Osteocyte (in vitro differentiated cells): ENCODE measurements around the gene QRICH1. TPM values are rescaled to one million over a fixed set of nuclear protein-coding genes. Genes with fewer than 3 reads are reported as not detected.

ENCODE experiments used
- DNase-seq: peaks from one replicate; pipeline ENCODE4 v3.0.0; 2021; ENCODE audit warnings: mixed read lengths; ENCODE audit not compliant: unreplicated experiment; ENCODE audit errors: extremely low spot score
- H3K27ac Mint-ChIP-seq: one replicate; pipeline ENCODE4 v1.8.0; 2021; ENCODE audit warnings: mild to moderate bottlenecking, mixed read lengths; ENCODE audit not compliant: unreplicated experiment
- H3K27me3 Mint-ChIP-seq: one replicate; pipeline ENCODE4 v1.8.0; 2021; ENCODE audit warnings: mixed read lengths; ENCODE audit not compliant: unreplicated experiment
- H3K36me3 Mint-ChIP-seq: one replicate; pipeline ENCODE4 v1.8.0; 2021; ENCODE audit warnings: mixed read lengths; ENCODE audit not compliant: unreplicated experiment
- H3K4me1 Mint-ChIP-seq: one replicate; pipeline ENCODE4 v1.8.0; 2021; ENCODE audit warnings: mixed read lengths; ENCODE audit not compliant: unreplicated experiment
- H3K4me3 Mint-ChIP-seq: one replicate; pipeline ENCODE4 v1.8.0; 2021; ENCODE audit warnings: mild to moderate bottlenecking, moderate library complexity, mixed read lengths; ENCODE audit not compliant: unreplicated experiment
- H3K9me3 Mint-ChIP-seq: one replicate; pipeline ENCODE4 v1.8.0; 2021; ENCODE audit warnings: mixed read lengths; ENCODE audit not compliant: unreplicated experiment
- total RNA-seq: library from RNA; stranded (reverse); gene quantifications from 2 replicates; pipeline ENCODE4 v1.2.1, GENCODE V29; 2021
- TF ChIP-seq, protein P1 (sequence below): fragments of 200-600 bp; sonication (generic); IDR thresholded peaks from 2 replicates; pipeline ENCODE4 v1.5.0; 2021; ENCODE audit warnings: antibody characterized with exemption, mild to moderate bottlenecking, moderate library complexity

Gene QRICH1
- total RNA-seq, 1 donor from 2014 or later: 104 TPM

DNA sequence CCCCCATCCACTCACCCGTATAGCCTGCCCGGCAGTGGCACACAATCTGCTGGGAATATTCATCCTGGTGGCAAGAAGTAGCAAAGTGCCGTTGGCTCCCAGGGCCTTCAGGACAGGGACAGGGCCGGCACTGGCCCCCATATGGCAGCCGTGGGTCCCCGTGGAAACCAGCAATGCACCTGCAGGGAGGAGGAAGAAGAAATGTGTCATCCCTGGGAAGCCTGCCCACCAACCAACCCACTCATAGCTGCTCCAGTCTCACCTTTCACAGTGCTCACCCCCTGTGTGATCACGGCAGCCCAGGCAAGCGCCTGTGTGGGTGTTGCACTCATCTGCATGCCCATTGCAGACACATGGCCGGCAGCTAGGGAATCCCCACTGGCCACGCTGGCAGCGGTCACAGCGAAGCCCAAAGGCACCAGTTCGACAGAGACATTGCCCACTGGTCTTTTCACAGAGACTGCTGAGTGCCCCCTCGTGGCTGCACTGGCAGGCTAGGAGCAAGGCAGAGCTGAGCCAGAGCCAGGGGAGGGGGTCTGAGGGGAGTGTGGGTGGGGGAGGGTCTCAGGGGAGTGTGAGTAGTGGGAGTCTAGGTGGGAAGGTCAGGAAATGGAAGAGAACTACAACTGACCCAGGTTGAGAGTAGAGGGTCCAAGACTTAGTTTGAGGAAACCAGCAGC is 31.3 kb upstream of the QRICH1 start:
- TF ChIP-seq, protein P1, sequence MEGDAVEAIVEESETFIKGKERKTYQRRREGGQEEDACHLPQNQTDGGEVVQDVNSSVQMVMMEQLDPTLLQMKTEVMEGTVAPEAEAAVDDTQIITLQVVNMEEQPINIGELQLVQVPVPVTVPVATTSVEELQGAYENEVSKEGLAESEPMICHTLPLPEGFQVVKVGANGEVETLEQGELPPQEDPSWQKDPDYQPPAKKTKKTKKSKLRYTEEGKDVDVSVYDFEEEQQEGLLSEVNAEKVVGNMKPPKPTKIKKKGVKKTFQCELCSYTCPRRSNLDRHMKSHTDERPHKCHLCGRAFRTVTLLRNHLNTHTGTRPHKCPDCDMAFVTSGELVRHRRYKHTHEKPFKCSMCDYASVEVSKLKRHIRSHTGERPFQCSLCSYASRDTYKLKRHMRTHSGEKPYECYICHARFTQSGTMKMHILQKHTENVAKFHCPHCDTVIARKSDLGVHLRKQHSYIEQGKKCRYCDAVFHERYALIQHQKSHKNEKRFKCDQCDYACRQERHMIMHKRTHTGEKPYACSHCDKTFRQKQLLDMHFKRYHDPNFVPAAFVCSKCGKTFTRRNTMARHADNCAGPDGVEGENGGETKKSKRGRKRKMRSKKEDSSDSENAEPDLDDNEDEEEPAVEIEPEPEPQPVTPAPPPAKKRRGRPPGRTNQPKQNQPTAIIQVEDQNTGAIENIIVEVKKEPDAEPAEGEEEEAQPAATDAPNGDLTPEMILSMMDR: no peak
- no peak for DNase-seq
- Mint-ChIP-seq H3K4me3 (no peak overlapping the region), H3K9me3 (no peaks in the 10 kb centered on the region), H3K4me1 (no peaks in the 10 kb centered on the region), H3K27me3 (no peaks in the 10 kb centered on the region), H3K27ac (no peak overlapping the region), H3K36me3 (peaks cover 25% of the 10 kb centered on the region)

DNA sequence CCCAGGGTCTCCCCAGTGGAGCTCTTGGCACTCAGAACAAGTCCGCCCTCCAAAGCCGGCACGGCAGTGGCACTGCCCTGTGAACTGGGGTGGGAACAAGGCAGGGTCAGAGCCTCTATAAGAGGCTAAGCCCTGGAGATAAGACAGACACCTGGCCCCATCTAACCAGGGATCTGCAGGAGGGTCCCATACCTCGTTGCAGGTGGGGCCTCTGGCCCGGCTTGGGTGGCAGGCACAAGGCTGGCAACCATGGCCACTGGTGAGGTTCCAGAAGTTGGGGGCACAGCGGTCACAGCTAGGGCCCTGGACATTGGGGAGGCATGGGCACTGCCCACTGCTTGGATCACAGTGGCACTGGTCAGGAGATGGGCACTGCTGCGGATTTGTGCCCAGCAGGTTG is 30.3 kb upstream of the QRICH1 start:
- TF ChIP-seq, protein P1: no peak
- DNase-seq: no peak
- Mint-ChIP-seq H3K4me3 (no peak overlapping the region), H3K27ac (no peak overlapping the region), H3K4me1 (peaks cover 7% of the 10 kb centered on the region), H3K9me3 (no peaks in the 10 kb centered on the region), H3K36me3 (peaks cover 22% of the 10 kb centered on the region), H3K27me3 (no peaks in the 10 kb centered on the region)

DNA sequence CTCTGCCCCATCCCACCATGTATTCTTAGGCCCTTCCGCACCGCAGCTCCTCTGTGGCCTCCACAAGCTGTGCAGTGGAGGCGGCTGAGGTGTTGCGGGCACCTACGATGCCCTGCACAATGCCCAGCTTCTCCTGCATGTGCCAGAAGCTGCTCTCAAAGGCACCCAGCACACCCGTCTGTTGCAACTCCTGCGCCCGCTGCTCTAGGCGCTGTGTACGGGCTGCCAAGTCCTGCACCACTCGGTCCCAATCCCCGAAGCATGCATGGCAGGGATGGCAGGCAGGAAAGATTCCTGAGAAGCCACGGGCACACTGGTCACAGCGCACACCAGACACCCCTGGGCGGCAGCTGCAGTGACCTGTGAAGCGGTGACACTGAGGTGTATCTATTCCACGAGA is 29.8 kb upstream of the QRICH1 start:
- Mint-ChIP-seq H3K4me3 (no peak overlapping the region), H3K27ac (no peak overlapping the region), H3K36me3 (peaks cover 26% of the 10 kb centered on the region), H3K9me3 (no peaks in the 10 kb centered on the region), H3K4me1 (peaks cover 10% of the 10 kb centered on the region), H3K27me3 (no peaks in the 10 kb centered on the region)
- no peak for DNase-seq
- TF ChIP-seq, protein P1: no peak

DNA sequence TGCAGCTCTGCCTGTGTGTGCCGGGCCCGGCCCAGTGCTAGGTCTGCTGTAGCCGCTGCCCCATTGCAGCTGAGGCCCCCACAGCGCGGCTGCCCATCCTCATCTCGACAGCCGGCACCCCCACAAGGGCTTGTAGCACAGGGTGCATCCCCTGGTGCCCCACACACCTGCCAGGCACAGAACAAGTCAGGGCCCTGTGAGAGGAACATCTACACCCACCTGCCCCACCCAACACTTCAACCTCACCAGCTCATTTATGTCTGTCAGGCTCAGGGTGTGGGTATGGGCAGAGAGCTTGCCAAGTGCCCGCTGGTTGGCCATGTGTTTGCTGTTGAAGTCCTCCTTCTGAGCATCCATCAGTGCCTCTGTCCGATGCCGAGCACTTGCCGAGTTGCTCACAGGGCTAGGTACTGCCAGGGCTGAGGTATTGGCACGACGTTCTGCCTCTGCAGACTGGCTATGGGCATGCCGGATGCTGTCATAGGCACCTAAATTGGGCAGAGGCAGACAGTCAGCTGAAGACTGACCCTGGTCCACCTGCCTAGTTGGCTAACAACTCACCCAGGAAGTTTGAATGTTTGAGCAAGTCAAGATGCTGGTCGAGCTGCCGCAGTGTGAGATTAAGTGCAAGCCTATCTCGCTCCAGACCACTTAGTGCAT is 29.1 kb upstream of the QRICH1 start:
- H3K4me1 Mint-ChIP-seq: peaks cover 10% of the 10 kb centered on the region
- no peak overlapping the region for H3K27ac Mint-ChIP-seq
- H3K36me3 Mint-ChIP-seq: peaks cover 23% of the 10 kb centered on the region
- TF ChIP-seq, protein P1: no peak
- no peaks in the 10 kb centered on the region for H3K27me3 Mint-ChIP-seq
- no peaks in the 10 kb centered on the region for H3K9me3 Mint-ChIP-seq
- no peak overlapping the region for H3K4me3 Mint-ChIP-seq
- no peak for DNase-seq

DNA sequence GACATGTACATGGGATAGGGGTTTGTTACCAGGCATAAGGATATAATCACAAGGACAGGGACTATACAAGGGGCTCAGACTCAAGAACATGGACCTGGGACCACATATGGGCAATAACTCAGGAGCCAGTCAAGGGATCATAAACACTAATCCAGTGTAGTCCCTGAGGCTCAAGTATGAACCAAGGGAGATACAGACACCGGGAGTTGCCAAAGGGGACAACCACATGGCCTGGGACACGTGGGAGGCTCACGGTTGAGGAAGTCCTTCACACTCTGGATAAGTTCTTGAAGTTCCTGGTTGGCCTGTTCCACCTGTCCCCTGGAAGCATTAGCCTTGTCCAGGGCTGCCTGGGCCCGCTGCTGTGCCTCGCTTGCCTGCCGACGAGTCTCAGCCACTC is 28.6 kb upstream of the QRICH1 start:
- TF ChIP-seq, protein P1: no peak
- DNase-seq: no peak
- Mint-ChIP-seq H3K27ac (no peak overlapping the region), H3K36me3 (peaks cover 25% of the 10 kb centered on the region), H3K27me3 (no peaks in the 10 kb centered on the region), H3K4me1 (peaks cover 10% of the 10 kb centered on the region), H3K4me3 (no peak overlapping the region), H3K9me3 (no peaks in the 10 kb centered on the region)
